ENCODE results near the gene TUT4. TPM values are rescaled to one million over a fixed set of nuclear protein-coding genes. Genes with fewer than 3 reads are reported as not detected.

Gene TUT4
- total RNA-seq, 1 donor from 2014 or later, result 56.4 TPM

DNA sequence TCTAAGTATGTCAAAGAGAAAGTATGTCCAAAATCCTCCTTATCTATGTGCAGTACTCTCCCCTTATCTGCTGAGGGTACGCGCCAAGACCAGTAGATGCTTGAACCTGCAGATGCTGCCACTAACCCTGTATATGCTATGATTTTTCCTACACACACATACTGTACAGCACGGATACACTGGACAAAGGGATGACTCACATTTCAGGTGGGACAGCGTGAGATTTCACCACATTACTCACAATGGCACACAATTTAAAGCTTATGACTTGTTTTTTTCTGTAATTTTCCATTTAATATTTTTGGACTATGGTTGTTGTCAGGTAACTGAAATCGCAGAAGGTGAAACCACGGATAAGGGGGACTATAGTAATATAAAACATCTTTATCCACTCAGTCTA lies 152.8 kb downstream of the TUT4 start:
- H3K36me3 Mint-ChIP-seq (ENCODE audit: unreplicated experiment), result peaks cover 4% of the 10 kb centered on the region
- DNase-seq (ENCODE audit: extremely low spot score, unreplicated experiment), result no peak
- no peaks in the 10 kb centered on the region for H3K9me3 Mint-ChIP-seq (ENCODE audit: unreplicated experiment)
- no peaks in the 10 kb centered on the region for H3K27me3 Mint-ChIP-seq (ENCODE audit: unreplicated experiment)
- no peak overlapping the region for H3K27ac Mint-ChIP-seq (ENCODE audit: unreplicated experiment)
- H3K4me3 Mint-ChIP-seq (ENCODE audit: unreplicated experiment), result no peak overlapping the region
- H3K4me1 Mint-ChIP-seq (ENCODE audit: unreplicated experiment), result peaks cover 19% of the 10 kb centered on the region
- TF ChIP-seq, protein P1, sequence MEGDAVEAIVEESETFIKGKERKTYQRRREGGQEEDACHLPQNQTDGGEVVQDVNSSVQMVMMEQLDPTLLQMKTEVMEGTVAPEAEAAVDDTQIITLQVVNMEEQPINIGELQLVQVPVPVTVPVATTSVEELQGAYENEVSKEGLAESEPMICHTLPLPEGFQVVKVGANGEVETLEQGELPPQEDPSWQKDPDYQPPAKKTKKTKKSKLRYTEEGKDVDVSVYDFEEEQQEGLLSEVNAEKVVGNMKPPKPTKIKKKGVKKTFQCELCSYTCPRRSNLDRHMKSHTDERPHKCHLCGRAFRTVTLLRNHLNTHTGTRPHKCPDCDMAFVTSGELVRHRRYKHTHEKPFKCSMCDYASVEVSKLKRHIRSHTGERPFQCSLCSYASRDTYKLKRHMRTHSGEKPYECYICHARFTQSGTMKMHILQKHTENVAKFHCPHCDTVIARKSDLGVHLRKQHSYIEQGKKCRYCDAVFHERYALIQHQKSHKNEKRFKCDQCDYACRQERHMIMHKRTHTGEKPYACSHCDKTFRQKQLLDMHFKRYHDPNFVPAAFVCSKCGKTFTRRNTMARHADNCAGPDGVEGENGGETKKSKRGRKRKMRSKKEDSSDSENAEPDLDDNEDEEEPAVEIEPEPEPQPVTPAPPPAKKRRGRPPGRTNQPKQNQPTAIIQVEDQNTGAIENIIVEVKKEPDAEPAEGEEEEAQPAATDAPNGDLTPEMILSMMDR (IDR thresholded peaks at IDR 0.05), result no peak

DNA sequence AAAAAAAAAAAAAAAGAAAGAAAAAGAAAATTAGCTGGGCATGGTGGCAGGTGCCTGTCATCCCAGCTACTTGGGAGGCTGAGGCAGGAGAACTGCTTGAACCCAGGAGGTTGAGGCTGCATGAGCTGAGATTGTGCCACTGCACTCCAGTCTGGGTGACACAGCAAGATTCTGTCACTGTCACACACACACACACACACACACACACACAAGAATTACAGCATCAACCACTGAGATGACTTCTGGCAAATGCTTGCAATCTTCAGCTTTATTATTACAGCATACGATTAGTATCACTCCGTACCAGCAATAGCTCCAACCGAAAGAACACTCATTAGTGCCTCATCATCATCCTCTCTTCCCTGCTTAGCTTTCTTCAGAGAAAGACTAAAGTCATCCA lies 153.3 kb downstream of the TUT4 start:
- no peak overlapping the region for H3K27ac Mint-ChIP-seq (ENCODE audit: unreplicated experiment)

DNA sequence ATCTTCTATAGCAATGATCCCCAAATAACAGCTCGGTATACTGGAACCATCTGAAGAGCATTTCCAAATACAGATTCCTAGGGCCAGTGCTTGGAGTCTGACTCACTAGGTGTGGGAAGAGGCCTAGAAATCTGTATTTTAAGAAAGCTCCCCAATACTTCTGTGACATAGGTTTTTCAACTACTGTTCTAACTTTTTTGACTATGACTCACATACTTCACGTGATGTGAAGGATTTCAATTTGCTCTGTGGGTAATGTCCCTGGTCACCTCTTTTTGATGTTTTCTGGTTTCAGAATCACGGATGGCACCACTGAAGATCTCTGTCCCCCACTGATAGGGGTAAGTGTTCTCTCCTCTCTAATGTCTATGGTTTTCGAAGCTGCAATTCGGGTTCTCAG lies 159.7 kb downstream of the TUT4 start:
- Mint-ChIP-seq H3K27ac (ENCODE audit: unreplicated experiment) (no peak overlapping the region), H3K4me1 (ENCODE audit: unreplicated experiment) (no peaks in the 10 kb centered on the region), H3K9me3 (ENCODE audit: unreplicated experiment) (no peaks in the 10 kb centered on the region), H3K27me3 (ENCODE audit: unreplicated experiment) (no peaks in the 10 kb centered on the region), H3K36me3 (ENCODE audit: unreplicated experiment) (peaks cover 5% of the 10 kb centered on the region), H3K4me3 (ENCODE audit: unreplicated experiment) (no peak overlapping the region)
- no peak for DNase-seq (ENCODE audit: extremely low spot score, unreplicated experiment)
- TF ChIP-seq, protein P1 (IDR thresholded peaks at IDR 0.05), result no peak

More for the DNA sequence above, 153.3 kb downstream of the TUT4 start:
- H3K4me1 Mint-ChIP-seq (ENCODE audit: unreplicated experiment), result peaks cover 14% of the 10 kb centered on the region
- TF ChIP-seq, protein P1 (IDR thresholded peaks at IDR 0.05), result no peak
- H3K9me3 Mint-ChIP-seq (ENCODE audit: unreplicated experiment), result no peaks in the 10 kb centered on the region
- no peaks in the 10 kb centered on the region for H3K27me3 Mint-ChIP-seq (ENCODE audit: unreplicated experiment)
- no peak for DNase-seq (ENCODE audit: extremely low spot score, unreplicated experiment)
- peaks cover 4% of the 10 kb centered on the region for H3K36me3 Mint-ChIP-seq (ENCODE audit: unreplicated experiment)
- no peak overlapping the region for H3K4me3 Mint-ChIP-seq (ENCODE audit: unreplicated experiment)

DNA sequence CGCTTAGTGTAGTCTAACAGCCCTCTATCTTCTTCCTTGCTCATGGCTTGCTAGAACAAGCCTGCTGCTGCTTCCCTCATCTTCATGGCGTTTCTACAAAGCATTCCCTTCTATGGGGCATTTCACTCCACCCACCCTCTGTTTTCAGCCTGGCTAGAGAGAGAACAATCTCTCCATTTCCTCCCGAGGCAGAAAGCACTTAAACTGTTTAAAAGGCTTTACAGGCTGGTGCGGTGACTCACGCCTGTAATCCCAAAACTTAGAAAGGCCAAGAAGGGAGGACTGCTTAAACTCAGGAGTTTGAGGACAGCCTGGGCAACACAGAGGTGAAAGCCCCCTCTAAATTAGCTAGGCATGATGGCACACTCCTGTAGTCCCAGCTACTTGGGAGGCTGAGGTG lies 166.4 kb downstream of the TUT4 start:
- TF ChIP-seq, protein P1 (IDR thresholded peaks at IDR 0.05), result no peak
- H3K27ac Mint-ChIP-seq (ENCODE audit: unreplicated experiment), result no peak overlapping the region
- no peak for DNase-seq (ENCODE audit: extremely low spot score, unreplicated experiment)
- no peaks in the 10 kb centered on the region for H3K4me1 Mint-ChIP-seq (ENCODE audit: unreplicated experiment)
- H3K9me3 Mint-ChIP-seq (ENCODE audit: unreplicated experiment), result no peaks in the 10 kb centered on the region
- no peak overlapping the region for H3K4me3 Mint-ChIP-seq (ENCODE audit: unreplicated experiment)
- H3K27me3 Mint-ChIP-seq (ENCODE audit: unreplicated experiment), result no peaks in the 10 kb centered on the region
- H3K36me3 Mint-ChIP-seq (ENCODE audit: unreplicated experiment), result peaks cover 2% of the 10 kb centered on the region

DNA sequence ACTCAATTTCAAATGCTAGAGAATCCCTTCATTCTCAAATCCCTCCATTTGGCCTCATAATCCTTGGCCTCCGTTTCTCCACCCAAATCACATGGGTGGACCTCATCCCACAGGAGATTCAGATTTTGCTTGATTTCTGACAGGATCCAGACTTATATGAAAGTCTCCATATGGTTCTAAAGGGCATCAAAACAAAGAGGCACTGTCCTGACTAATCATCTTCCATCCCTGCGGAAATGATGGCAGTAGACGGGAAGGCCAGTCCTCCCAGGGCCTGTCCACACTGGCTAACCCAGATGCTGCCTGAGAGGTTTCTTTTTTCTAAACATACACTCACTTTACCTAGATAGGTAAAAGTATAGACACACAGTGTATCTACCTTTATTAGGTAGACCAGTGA lies 167.5 kb downstream of the TUT4 start:
- no peak overlapping the region for H3K4me3 Mint-ChIP-seq (ENCODE audit: unreplicated experiment)
- H3K36me3 Mint-ChIP-seq (ENCODE audit: unreplicated experiment), result peaks cover 2% of the 10 kb centered on the region
- H3K27me3 Mint-ChIP-seq (ENCODE audit: unreplicated experiment), result no peaks in the 10 kb centered on the region
- H3K27ac Mint-ChIP-seq (ENCODE audit: unreplicated experiment), result no peak overlapping the region
- H3K9me3 Mint-ChIP-seq (ENCODE audit: unreplicated experiment), result no peaks in the 10 kb centered on the region
- TF ChIP-seq, protein P1 (IDR thresholded peaks at IDR 0.05), result no peak
- no peak for DNase-seq (ENCODE audit: extremely low spot score, unreplicated experiment)
- H3K4me1 Mint-ChIP-seq (ENCODE audit: unreplicated experiment), result no peaks in the 10 kb centered on the region

Other genes starting within 250 kb of the TUT4 start
- 40.4 and 44.0 TPM in 2 replicates for gene CC2D1B, start 186.9 kb downstream of the TUT4 start, total RNA-seq
- gene ORC1, start 148.7 kb downstream of the TUT4 start, total RNA-seq, result 1.9 and 3.0 TPM in 2 replicates
- 35.0 and 35.9 TPM in 2 replicates for gene PRPF38A, start 148.5 kb downstream of the TUT4 start, total RNA-seq
- gene GPX7, start 49.3 kb upstream of the TUT4 start, total RNA-seq, result 36.1 and 37.7 TPM in 2 replicates
- gene SHISAL2A, start 80.1 kb upstream of the TUT4 start, total RNA-seq, result not detected in 2 replicates
- gene COA7, start 145.3 kb upstream of the TUT4 start, total RNA-seq, result 25.7 and 27.7 TPM in 2 replicates
- gene ZYG11B, start 173.4 kb upstream of the TUT4 start, total RNA-seq, result 34.3 and 37.1 TPM in 2 replicates